OCI-M1 (cell line): ENCODE results near the gene AHR.
"Not testable (repeated sequence)": the region's sequence is repeated elsewhere in the genome, so short reads cannot be mapped to it uniquely, and the experiment has no call there.

Experiments used
- DNase-seq: peaks from one replicate; lab custom pipeline; 2025; lab: John Stamatoyannopoulos, UW

AHR gene

DNA sequence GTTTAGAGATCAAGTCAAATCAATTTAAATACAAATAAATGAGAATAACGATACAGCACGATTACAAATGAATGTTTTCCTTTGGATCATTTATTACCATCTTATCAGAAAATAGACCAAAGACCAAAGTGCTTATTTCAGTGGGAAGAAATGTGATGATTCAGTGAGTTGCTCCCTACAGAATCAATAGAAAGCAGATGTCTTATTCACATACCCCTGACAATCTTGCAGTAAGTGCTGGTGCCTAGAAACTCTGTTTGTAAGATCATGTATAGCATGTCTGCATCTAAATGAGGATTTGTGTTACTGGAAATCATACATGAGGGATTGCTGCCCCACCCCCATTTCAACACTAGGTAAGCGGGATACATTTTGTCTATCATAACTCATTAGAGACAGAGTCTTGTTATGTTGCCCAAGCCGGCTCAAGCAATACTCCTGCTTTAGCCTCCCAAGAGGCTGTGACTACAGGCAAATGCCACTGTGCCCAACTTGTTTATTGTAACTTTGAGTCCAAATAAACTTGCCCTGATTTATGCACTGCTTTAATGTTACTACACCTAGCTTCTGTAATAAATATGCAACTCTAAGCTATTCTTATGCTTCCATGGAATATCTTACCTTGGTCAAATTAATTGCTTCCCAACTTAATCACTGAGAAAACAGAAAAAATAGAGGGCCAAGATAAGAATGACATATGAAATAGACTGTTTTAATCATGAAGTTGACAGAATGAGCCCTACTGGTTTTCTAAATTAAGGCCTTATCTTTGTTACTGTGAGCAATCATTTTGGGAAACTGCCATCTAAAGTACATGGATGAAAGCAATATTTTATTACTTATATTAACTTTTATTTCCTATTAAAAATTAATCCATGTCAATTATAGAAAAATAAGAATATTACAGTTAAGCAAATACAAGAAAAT lies 82.5 kb downstream of the AHR start:
- no peak for DNase-seq

DNA sequence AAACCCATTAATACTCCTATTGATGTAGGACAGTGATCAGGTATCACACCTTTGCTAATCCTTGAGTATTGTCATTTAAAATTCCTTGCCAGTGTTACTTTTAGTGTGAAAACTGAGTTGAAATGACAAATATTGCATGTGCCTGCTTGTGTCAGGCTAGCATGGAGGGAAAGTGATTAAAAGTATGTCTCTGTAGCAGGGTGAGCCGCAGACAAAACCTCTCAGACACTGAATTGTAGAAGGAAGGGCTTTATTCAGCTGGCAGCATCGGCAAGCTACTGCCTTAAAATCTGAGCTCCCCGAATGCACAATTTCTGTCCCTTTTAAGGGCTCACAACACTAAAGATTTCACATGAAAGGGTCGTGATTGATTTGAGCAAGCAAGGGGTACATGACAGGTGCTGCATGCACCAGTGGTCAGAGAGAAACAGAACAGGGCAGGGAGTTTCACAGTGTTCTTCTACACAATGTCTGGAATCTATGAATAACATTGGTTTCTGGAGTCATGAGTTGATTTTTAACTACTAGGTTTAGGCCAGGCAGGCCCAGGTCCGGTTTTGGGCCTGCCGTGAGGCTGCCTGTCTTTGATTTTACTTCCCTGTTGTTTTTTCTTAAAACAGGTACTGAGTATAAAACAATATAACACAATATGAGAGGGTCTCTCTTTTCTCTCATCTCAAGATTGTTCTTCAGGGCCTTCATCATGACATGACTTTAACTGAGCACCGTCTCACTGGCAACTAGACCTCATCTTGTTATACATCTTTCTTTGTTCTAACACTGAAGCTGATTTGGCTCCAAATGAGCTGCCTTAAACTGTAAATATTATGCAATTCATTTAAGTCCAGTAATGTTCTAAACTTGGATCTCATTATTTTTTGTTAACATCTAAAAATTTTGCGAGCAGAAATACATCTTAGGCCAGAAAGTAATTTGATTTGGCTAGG lies 84.2 kb downstream of the AHR start:
- DNase-seq = not testable (repeated sequence)

DNA sequence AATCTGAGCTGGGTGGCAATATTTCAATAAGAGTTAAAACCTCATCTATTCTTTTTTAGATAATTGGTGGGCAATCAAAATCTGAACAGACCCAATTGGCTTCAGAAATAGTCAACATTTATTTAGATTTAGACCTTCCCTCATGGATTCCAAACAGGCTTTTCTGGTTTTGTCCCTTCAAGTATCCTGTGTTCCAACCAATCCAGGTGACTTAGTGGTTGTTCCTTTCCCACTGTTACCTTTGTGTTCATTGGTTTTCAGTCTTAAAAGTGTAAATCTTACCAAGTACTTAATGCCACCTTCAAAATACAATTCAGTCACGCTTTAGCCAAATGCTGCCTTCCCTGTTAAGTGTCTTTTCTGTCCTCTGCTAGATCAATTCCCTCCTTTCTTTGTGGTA lies 85.9 kb downstream of the AHR start:
- DNase-seq = no peak

DNA sequence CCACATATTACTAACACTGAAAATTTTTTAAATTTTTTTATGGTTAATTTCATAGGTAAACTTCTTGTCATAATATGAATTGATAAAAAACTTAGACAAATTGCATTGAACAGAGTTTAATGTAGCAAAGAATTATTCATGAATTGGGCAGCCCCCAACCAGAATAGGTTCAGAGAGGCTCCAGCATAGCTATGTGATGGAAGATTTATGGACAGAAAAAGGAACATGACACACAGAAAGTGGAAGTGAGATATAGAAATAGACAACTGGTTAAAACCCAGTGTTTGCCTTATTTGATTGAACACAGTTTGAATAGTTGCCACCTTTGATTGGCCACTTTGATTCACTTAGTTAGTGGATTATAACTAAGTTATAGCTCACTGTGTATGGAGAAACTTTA lies 87.2 kb downstream of the AHR start:
- no peak for DNase-seq

DNA sequence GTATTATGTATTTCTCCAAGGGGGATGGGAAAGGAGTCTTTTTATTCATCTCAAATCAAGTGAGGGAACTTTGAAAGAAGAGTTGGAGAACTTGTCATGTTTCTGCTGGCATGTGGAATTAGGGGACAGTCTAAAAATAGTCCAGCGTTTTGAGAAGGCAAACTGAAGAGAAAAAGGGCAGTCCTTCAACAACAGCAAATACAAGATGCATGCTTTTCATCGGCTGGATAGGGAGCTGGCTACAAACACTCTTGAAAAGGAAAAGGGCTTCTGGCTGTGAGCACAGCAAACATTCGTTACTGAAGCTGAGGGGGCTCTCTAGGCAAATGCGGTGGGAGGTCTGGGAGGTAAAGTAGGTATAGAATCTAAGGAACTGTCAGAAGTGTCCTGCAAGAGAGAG lies 91.9 kb downstream of the AHR start:
- DNase-seq = no peak

DNA sequence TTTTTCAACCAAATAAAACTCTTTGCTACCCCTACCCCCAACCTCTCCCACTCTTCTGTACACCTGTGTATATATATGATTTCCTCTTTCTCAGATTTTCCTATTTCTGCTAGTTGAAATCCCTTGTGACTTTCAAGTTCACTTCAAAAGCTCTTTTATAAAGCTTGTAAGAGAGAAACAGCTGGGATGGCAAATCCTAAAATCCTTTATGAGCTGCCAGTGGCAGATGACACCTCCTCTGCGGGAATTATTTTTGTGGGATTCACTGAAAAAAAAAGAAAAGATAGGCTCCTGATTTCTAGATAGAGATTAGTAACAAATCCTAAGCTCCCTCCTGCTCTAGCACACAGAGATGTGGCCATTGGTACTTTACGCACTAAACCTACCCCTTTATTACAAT lies 92.9 kb downstream of the AHR start:
- no peak for DNase-seq

DNA sequence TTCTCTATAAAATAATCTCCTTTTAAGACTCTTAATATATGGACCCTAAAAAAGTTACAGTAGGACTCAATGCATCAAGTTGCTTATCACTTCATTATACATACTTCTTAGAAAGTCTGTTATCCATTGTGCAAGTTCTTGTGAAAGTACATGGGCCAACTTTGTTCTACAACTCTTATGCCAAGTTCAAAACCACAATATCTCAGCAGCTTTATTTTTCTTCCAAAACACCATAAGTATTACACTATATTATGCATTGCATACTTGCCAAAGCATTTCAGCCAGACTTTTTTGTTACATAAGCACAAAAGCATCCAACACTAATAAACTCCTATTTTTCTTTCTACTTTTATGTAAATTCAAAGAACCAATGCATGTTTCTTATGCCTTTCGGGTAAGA lies 94.4 kb downstream of the AHR start:
- no peak for DNase-seq

DNA sequence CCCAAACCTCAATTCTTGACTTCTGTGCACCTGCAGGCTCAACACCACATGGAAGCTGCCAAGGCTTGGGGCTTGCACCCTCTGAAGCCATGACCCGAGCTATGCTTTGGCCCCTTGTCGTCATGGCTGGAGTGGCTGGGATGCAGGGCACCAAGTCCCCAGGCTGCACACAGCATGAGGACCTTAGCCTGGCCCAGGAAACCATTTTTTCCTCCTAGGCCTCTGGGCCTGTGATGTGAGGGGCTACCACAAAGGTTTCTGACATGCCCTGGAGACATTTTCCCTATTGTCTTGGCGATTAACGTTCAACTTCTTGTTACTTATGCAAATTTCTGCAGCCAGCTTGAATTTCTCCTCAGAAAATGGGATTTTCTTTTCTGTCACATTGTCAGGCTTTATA lies 96.1 kb downstream of the AHR start:
- DNase-seq = not testable (repeated sequence)
